Measurements from ENCODE around the gene POLR1B. TPM values are rescaled to one million over a fixed set of nuclear protein-coding genes. Genes with fewer than 3 reads are reported as not detected.
"Not testable (repeated sequence)": the region's sequence is repeated elsewhere in the genome, so short reads cannot be mapped to it uniquely, and the experiment has no call there.

The POLR1B gene, protein sequence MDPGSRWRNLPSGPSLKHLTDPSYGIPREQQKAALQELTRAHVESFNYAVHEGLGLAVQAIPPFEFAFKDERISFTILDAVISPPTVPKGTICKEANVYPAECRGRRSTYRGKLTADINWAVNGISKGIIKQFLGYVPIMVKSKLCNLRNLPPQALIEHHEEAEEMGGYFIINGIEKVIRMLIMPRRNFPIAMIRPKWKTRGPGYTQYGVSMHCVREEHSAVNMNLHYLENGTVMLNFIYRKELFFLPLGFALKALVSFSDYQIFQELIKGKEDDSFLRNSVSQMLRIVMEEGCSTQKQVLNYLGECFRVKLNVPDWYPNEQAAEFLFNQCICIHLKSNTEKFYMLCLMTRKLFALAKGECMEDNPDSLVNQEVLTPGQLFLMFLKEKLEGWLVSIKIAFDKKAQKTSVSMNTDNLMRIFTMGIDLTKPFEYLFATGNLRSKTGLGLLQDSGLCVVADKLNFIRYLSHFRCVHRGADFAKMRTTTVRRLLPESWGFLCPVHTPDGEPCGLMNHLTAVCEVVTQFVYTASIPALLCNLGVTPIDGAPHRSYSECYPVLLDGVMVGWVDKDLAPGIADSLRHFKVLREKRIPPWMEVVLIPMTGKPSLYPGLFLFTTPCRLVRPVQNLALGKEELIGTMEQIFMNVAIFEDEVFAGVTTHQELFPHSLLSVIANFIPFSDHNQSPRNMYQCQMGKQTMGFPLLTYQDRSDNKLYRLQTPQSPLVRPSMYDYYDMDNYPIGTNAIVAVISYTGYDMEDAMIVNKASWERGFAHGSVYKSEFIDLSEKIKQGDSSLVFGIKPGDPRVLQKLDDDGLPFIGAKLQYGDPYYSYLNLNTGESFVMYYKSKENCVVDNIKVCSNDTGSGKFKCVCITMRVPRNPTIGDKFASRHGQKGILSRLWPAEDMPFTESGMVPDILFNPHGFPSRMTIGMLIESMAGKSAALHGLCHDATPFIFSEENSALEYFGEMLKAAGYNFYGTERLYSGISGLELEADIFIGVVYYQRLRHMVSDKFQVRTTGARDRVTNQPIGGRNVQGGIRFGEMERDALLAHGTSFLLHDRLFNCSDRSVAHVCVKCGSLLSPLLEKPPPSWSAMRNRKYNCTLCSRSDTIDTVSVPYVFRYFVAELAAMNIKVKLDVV
- 1 to 10 TPM; 3.1 to 7.6 (median 4.4) TPM for polyA plus RNA-seq

DNA sequence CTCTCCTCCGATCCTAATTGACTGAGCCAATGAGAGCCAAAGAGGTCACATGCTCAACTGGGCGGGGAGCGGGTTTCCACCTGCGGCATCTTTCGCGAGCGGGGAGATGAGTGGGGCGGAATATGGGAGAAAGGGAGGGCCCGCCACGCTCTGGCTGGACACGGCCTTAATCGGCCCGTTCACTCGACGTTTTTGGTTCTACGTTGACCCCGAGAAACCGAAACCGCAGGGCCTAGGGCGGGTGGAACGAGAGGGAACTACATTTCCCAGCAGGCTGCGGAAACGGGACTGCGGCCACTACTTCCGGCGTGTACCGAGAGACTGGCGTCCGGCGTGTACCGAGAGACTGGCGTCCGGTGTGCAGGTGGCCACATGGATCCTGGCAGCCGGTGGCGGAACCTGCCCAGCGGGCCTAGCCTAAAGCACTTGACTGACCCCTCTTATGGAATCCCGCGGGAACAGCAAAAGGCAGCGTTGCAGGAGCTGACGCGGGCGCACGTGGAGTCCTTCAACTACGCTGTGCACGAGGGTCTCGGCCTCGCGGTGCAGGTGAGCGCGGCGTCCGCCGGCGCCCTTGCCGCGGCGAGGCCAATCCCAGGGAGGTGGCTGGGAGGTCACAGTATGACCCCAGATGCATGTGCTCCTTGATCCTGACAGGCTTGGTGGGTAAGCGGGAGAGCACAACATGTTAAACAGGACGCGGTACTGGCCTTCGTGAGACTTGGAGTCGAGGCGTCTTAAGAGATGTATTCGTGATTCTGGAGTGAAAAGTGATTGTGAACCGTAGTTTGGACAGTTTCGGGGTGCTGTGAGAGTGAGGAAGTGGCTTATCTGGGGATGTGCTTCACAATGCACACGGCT is at the start of gene POLR1B:
POLR1B (plus strand) TSS at position 343 of the 861 bp plus-strand sequence; CDS start at position 373, 30 bp downstream.
- peak within 1 kb of the TSS; percentile 87 for H3K27ac ChIP-seq (ENCODE audit: low read depth, low read length)
- 0% methylated on average over 67 of the region's 67 CpGs for WGBS, 3 donors

DNA sequence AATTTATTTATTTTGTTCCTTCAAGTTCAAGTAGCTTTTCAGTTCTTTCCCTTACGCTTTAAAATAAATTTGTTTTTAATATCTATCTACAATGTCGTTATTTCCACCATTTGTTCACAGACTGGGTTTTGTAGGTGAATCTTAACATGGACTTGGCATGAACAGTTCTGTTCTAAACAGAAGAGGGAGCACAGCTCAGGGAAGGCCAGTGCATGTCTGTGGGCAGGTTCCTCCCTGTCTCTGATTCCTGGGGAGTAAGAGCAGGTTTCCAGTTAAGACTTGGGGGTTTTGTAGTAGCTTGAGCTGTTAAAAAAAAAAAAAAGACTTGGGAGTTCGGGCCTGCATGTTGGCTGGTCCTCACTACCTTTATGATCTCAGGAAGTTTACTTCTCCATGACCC is 49.2 kb upstream of the POLR1B start:
- no peak overlapping the region for H3K27ac ChIP-seq (ENCODE audit: low read depth, low read length)
- 83 to 93% (median 88%) methylated on average over 3 of the region's 3 CpGs for WGBS, 3 donors

DNA sequence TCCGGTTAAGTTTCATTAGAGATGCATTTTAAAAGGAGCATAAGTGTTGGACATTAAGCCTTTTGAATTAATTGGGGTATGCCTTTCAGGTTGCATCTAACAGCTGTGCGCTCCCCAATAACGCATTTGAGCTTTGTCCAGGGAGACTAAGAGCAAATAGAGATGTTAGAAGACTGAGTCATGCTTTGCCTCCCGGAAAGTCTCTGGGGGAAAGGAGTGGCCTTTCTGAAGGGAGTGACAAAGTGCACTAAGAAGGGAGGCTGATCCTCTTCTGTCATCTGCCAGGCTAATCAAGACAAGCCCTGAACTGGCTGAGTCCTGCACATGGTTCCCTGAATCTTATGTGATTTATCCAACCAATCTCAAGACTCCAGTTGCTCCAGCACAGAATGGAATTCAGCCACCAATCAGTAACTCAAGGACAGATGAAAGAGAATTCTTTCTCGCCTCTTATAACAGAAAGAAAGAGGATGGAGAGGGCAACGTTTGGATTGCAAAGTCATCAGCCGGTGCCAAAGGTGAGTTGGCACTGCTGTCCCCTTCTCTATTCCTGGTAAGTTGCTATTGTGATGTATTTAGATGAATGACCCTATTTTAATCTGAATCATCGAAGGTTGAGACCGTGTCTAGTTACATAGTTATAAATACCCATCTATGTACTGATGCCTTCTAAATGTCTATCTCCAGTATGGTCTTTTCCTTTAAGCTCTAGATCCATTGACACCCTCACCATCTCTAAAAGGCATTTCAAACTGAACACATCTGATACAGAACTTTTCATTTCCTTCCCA is 48.2 kb upstream of the POLR1B start:
- WGBS, 3 donors, result 74 to 78% (median 75%) methylated on average over 9 of the region's 9 CpGs
- H3K27ac ChIP-seq (ENCODE audit: low read depth, low read length), result no peak overlapping the region

DNA sequence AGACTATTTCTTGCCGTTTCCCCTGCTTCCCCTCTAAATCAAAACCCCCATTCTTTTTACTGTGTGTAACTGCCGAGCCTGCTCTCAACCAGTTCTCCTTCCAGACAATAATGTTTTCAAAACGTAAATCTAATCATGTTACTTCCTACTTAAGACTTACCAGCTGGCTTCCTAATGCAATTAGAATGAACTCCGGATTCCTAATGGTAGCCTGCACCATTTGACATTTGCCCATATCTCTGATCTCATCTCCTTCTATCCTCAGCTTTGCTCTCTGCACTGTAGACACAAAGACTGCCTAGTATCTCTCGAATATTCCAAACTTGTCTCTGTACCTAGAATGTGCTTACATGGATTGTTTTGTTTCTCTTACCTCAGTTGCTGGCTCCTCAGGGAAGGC is 47.4 kb upstream of the POLR1B start:
- H3K27ac ChIP-seq (ENCODE audit: low read depth, low read length), result no peak overlapping the region
- 75 to 91% (median 80%) methylated on average over 5 of the region's 5 CpGs for WGBS, 3 donors

DNA sequence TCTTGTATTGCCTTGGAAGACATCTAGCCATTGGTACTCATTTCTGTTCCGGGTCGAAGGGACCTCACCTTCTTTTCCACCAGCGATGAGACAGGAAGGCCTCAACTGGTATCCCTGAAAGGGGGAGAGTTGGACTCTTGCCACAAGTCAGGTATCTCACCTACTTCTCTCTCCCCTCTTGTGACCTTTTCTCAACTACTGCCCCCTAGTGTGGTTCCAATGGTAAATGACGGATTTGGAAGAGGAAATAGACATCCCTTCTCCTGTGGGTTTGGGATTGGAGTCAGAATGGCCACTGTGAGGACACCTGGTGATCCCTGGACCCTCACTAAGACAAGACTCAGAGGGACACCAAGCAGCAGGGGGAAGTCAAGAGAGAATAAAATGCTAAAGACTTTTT is 46.4 kb upstream of the POLR1B start:
- 74 to 94% (median 93%) methylated on average over 4 of the region's 4 CpGs for WGBS, 3 donors
- not testable (repeated sequence) for H3K27ac ChIP-seq (ENCODE audit: low read depth, low read length)

DNA sequence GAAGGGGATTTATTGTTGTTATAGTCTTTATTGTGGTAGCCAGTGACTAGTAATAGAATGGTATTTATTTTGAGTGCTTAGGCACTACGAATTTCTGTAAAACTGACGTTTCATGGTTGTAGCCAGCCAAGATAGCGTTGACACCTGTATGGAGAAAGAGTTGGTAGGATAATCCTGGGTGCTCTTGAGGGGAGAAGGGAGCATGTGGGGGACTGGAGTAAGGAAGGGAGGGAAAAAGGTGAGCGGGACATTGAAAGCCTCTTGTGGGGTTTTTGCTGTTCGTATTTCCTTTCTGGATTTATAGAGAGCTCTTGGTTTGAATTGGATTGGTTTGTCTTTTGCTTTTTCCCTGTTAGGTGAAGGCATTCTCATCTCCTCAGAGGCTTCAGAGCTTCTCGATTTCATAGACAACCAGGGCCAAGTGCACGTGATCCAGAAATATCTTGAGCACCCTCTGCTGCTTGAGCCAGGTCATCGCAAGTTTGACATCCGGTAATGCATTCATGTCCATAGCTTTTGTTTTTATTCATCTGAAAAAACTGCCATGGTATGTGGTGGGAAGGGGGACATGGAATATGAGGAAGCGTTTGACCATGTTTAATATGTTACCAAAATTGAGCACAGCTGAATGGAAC is 41.3 kb upstream of the POLR1B start:
- H3K27ac ChIP-seq (ENCODE audit: low read depth, low read length), result not testable (repeated sequence)
- 44 to 51% (median 46%) methylated on average over 8 to 9 of the region's 10 CpGs for whole genome bisulfite sequencing, 3 donors

DNA sequence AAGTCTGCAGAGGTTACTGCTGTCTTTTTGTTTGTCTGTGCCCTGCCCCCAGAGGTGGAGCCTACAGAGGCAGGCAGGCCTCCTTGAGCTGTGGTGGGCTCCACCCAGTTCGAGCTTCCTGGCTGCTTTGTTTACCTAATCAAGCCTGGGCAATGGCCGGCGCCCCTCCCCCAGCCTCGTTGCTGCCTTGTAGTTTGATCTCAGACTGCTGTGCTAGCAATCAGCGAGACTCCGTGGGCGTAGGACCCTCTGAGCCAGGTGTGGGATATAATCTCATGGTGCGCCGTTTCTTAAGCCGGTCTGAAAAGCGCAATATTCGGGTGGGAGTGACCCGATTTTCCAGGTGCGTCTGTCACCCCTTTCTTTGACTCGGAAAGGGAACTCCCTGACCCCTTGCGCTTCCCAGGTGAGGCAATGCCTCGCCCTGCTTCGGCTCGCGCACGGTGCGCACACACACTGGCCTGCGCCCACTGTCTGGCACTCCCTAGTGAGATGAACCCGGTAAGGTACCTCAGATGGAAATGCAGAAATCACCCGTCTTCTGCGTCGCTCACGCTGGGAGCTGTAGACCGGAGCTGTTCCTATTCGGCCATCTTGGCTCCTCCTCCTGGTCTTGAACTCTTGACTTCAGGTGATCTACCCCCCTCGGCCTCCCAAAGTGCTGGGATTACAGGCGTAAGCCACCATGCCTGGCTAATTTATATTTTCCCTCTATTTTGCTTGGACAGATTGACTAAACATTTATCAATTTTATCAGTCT is 32.8 kb upstream of the POLR1B start:
- WGBS, 3 donors, result 87 to 93% (median 91%) methylated on average over 17 to 28 of the region's 32 CpGs
- not testable (repeated sequence) for H3K27ac ChIP-seq (ENCODE audit: low read depth, low read length)

DNA sequence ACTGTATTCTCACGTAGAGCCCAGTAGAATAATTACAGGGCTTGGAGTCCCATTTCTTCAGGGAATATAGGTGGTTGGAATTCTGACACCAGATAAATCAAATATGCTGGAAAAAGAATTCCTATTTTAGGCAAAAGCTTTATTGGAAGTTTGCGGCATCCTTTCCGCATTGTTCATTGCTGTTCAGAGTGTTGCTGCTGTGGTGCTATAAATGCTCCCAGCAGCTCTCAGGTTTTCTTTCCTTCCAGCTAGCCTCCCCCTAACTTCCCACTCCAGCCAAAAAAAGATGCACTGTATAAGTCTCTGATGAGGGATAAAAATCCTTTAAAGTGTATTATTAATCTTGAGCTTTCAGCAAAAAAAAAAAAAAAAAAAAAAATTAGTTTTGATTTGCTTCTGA is 25.5 kb upstream of the POLR1B start:
- no peak overlapping the region for H3K27ac ChIP-seq (ENCODE audit: low read depth, low read length)
- 96 to 99% (median 99%) methylated on average over 3 of the region's 3 CpGs for WGBS, 3 donors

DNA sequence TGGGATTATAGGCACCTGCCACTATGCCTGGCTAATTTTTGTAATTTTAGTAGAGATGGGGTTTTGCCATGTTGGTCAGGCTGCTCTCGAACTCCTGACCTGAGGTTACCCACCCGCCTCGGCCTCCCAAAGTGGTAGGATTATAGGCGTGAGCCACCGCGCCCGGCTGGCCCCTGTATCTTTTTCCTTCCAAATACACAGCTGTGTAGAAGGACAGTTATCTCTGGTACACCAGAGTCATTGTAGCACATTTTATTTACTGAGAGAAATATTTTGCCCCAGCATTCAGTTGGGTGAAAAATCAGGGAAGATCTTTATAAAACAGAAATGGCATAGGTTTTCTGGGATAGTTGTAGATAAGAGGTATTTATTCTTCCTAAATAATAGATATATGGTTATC is 23.5 kb upstream of the POLR1B start:
- no peak overlapping the region for H3K27ac ChIP-seq (ENCODE audit: low read depth, low read length)
- WGBS, 3 donors, result 82 to 97% (median 92%) methylated on average over 7 of the region's 7 CpGs

DNA sequence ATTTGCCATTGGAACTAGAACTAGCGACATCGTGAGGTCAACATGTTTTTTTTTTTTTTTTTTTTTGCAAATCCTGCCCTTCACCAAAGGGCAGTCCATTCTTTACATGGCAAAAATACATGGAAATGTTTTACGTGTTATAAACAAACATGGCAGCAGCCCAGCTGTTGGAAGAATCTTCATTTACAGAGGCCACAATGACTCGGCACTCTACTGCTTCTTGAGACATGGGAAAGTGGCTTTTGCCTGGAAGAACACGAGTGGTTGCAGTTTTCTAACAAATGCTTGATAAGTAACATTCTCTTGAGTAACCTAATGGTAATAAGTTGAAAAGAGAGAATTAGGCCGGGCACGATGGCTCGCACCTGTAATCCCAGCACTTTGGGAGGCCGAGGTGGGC is 22.8 kb upstream of the POLR1B start:
- 84 to 93% (median 85%) methylated on average over 9 of the region's 9 CpGs for WGBS, 3 donors

DNA sequence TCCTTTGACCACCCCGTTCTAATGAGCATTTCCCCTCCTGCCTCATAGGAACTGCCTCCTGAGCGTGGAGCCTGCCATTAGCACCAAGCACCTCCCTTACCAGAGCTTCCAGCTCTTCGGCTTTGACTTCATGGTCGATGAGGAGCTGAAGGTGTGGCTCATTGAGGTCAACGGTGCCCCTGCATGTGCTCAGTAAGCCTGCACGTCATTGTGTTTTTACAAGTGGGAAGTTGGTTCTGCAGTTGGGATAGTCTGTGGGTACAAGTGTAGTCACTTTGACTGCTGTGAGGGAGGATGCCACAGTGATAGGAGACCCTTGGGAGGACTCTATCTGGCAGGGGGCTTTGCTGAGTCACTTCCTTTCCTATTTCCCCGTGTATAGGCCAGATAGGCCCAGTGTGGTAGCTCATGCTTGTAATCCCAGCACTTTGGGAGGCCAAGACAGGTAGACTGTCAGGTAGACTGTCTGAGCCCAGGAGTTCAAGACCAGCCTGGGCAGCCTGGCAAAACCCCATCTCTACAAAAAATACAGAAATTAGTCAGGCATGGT is 22.0 kb upstream of the POLR1B start:
- WGBS, 3 donors, result 77 to 92% (median 85%) methylated on average over 7 of the region's 7 CpGs
- H3K27ac ChIP-seq (ENCODE audit: low read depth, low read length), result no peak overlapping the region

More for the DNA sequence above, 22.8 kb upstream of the POLR1B start:
- no peak overlapping the region for H3K27ac ChIP-seq (ENCODE audit: low read depth, low read length)

DNA sequence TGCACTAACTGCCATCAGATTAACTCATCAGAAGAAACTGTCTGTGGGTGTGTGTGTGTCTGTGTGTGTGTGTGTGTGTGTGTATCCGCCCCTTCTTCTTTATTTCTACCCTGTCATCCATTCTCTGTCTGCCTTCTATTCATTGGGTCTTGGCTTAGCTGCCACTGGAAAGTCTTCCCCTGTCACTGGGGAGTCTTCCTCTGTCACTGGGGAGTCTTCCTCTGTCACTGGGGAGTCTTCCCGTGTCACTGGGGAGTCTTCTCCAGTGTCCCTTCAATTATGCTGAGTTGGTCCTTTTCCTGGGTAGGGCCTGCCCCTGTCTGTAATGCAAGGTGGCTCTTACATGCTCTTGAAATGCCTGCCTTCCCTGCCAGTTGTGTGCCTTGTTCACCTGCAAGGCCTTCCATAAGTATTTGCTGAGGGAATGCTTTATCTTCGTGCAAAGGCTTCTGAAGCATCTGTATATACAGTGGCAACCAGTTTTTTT is 18.9 kb upstream of the POLR1B start:
- 92 to 93% (median 92%) methylated on average over 3 of the region's 3 CpGs for WGBS, 3 donors
- no peak overlapping the region for H3K27ac ChIP-seq (ENCODE audit: low read depth, low read length)

DNA sequence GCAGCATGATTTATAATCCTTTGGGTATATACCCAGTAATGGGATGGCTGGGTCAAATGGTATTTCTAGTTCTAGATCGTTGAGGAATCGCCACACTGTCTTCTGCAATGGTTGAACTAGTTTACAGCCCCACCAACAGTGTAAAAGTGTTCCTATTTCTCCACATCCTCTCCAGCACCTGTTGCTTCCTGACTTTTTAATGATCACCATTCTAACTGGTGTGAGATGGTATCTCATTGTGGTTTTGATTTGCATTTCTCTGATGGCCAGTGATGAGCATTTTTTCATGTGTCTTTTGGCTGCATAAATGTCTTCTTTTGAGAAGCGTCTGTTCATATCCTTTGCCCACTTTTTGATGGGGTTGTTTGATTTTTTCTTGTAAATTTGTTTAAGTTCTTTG is 18.0 kb upstream of the POLR1B start:
- 93 to 99% (median 97%) methylated on average over 3 of the region's 3 CpGs for WGBS, 3 donors
- H3K27ac ChIP-seq (ENCODE audit: low read depth, low read length), result not testable (repeated sequence)

DNA sequence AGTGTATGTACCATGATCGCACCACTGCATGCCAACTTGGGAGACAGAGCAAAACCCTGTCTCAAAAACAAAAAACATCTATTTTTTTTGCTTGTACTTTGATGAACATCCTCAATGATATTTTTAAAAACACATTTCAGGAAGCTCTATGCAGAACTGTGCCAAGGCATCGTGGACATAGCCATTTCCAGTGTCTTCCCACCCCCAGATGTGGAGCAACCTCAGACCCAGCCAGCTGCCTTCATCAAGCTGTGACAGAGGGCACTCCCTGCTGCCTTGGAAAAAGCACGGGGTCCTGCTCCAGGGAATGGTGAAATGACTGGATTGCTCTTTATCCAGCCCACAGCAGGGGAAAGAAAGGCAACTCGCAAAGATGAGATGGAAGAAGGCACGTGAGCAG is 13.7 kb upstream of the POLR1B start:
- no peak overlapping the region for H3K27ac ChIP-seq (ENCODE audit: low read depth, low read length)
- WGBS, 3 donors, result 91 to 96% (median 92%) methylated on average over 5 of the region's 5 CpGs

DNA sequence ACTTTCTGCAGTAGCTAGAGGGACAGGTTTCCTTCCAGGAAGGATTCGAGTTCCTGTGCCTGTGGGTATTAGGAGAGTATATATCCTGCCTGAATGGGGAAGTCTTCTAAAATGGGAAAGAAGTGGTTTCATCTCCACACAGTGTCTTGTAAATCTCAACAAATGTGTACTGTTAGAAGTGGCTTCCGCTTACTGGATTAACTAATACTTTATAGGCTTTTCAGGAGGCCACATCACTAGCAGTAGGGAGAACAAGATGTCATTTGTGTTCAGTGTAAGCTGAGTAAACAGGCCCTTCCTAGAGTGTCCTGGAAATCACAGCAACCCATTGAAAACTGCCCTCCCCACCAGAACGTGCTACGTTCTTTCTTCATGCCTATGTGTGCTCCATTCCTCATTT is 12.5 kb upstream of the POLR1B start:
- no peak overlapping the region for H3K27ac ChIP-seq (ENCODE audit: low read depth, low read length)
- WGBS, 3 donors, result 61 to 72% (median 68%) methylated on average over 4 of the region's 4 CpGs

DNA sequence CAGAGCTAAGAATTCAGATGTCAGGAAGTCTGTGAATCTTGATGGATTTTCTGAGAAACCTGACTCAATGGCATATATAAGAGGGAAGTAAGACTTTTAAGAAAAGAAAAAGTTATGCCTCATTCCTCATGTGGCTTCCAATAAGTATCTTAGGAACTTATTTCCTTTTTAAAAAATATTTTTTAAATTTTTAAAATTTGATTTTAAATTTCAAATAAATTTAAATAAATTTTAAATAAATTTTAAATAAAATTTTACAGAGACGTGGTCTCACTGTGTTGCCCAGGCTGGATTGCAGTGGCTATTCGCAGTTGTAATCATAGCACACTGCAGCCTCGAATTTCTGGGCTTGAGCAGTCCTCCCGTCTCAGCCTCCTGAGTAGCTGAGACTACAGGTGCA is 11.5 kb upstream of the POLR1B start:
- H3K27ac ChIP-seq (ENCODE audit: low read depth, low read length), result no peak overlapping the region
- 96 to 97% (median 96%) methylated on average over 4 of the region's 4 CpGs for WGBS, 3 donors
